ENCODE measurements around the gene KIF12. TPM values are rescaled to one million over a fixed set of nuclear protein-coding genes. Genes with fewer than 3 reads are reported as not detected.
"Not testable (repeated sequence)": the region's sequence is repeated elsewhere in the genome, so short reads cannot be mapped to it uniquely, and the experiment has no call there.

The KIF12 gene
- polyA plus RNA-seq (ENCODE audit: insufficient read length in 3 of 3), result 100 to 1,000 TPM; 129 to 148 (median 134) TPM

- DNase-seq (ENCODE audit: low read depth in 3 of 3, low spot score in 2 of 3), result peak; percentile 81 to 88 (median 85)
Observed at GRCh38 chr9:114098936-114099668, at the start of gene KIF12. Gene KIF12, minus strand, starts transcription at chr9:114099292. Its CDS starts 16 bp downstream, at chr9:114099276.

- DNase-seq (ENCODE audit: low read depth in 3 of 3, low spot score in 2 of 3), result no peak
Observed at GRCh38 chr9:114146735-114147134, 47.6 kb upstream of the KIF12 start.

DNA sequence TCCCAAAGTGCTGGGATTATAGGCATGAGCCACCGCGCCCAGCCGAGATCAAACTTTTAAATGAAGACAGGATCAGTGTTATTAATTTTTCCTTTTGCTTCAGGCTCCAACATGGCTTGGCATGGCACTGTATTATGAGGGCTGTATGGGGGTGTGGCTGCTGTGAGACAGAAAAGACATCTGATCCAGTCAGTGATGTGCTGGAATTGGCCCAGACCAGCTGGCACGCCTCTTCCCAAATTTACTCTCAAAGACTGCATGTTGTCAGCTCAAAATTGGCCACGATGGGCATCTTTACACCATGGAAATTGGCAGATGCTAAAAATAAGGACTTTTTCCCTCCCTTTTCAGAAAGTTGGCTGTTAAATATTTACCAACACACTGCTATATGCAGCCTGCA lies 44.1 kb upstream of the KIF12 start:
- no peak for DNase-seq (ENCODE audit: low read depth in 3 of 3, low spot score in 2 of 3)

GRCh38 chr9:114141553-114142402 lies 42.7 kb upstream of the KIF12 start:
- DNase-seq (ENCODE audit: low read depth in 3 of 3, low spot score in 2 of 3), result no peak

GRCh38 chr9:114140850-114141249 lies 41.8 kb upstream of the KIF12 start:
- no peak for DNase-seq (ENCODE audit: low read depth in 3 of 3, low spot score in 2 of 3)

DNA sequence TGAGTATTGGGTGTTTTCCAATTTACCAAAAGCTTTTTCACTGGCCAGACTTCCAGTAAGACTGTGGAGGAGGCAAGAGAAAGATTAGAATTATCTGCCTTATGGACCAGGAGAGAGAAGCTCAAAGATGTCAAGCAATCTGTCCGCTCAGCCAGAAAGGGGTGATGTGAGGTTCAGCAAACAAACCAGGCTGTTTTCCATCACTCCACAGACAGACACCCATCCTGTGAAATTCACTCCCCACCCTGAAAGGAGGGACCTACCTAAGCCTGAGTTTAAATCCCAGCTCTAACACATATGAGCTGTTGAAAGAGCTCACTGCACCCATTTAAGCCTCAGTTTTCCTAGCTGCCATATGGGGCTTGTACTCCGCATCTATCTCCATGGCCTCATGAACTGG lies 41.3 kb upstream of the KIF12 start:
- no peak for DNase-seq (ENCODE audit: low read depth in 3 of 3, low spot score in 2 of 3)

GRCh38 chr9:114139071-114139470 lies 40.0 kb upstream of the KIF12 start:
- no peak for DNase-seq (ENCODE audit: low read depth in 3 of 3, low spot score in 2 of 3)

DNA sequence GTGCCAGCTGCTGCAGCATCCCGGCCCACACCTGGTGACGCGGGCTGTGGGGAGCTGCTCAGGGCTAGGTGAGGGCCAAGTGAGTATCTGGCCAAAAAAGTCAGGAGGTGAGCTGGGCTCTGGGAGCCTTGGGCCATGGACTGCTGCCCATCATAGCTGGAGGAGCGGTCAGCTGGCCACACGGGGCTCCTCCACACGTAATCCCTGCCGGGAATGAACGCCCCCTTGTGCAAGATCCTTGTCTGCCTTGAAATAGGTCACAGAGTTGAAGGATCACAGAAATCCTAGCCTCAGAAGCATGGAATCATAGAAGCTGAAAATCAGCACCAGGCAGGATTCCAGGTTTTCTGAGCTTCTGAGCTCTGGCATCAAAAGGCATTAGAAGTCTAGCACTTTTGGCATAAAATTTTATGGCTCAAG lies 39.5 kb upstream of the KIF12 start:
- DNase-seq (ENCODE audit: low read depth in 3 of 3, low spot score in 2 of 3), result no peak

GRCh38 chr9:114137831-114138230 lies 38.7 kb upstream of the KIF12 start:
- no peak for DNase-seq (ENCODE audit: low read depth in 3 of 3, low spot score in 2 of 3)

DNA sequence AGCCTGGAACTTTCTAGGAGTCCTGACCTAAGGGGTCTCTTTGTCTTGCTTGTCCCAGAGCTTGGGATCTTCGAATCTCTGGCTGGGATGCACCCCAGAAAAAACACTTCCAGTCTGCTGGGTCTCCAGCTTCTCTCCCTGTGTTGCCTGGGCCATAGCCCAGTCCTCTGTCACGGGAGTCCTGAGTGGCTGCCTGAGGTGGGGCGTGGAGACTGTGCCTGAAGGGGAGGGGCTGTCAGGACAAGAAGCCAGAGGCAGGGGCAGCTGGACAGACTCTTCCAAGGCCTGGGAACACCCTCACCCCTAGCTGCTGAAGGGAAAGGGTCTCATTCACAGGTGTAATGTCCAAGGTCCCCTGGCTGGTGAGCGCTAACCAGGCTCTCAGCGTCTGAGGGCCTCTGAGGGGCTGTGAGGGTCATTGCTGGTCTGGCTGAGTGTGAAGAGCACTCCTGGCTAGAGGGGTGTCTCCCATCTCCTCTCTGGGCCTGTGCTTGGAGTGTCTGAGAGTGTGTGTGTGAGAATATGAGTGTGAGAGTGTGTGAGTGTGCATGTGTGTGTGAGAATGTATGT lies 35.8 kb upstream of the KIF12 start:
- no peak for DNase-seq (ENCODE audit: low read depth in 3 of 3, low spot score in 2 of 3)

DNA sequence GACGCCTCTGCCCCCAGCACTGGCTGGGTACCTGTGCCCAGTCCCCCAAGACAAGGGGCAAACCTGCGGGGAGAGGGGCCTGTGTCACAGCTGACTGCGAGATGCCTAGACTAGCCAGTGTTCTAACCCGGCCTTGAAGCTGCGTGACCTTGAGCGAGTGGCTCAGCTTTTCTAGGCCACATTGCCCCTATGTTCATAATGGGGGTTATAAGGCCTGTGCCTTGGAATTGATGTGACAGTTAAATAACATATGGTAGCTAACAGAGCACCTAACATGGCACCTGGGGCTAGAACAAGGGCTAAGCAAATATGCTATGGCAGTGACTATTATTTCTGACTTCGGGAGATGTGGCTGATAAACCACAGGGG lies 33.4 kb upstream of the KIF12 start:
- DNase-seq (ENCODE audit: low read depth in 3 of 3, low spot score in 2 of 3), result no peak

DNA sequence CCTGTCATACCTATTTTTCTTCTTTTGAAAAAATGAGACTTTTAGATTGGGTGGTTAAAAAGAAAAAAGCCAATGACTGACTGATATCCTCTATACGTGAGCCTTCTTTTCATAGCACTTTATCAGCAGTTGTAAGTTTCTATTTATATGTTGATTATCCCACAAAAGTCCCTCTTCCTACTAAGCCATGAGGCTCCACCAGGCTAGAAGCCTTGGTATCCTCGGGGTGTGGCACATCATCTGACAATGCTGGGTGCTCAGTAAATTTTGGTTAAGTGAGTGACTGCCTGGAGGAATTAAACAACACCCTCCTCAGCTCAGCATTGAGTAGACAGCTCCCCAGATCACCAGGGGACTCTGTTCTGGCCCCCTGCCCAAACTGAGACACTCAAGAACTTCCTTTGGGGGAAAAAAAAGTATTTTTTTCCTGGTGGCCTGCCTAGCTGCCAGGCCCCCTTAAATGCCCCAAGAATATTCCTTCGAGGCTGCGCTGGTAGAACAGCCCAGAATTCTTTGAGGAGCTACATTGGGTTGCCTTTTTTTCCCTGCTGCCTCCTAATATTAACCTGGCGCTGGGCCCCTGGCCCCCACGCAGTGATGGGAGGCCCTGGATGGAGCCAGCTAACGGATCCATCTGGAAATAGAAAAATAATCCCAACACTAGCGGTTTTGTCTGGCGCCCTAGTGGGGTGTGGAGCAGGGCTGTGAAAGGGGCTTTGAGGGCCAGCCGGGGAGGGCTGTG lies 32.9 kb upstream of the KIF12 start:
- DNase-seq (ENCODE audit: low read depth in 3 of 3, low spot score in 2 of 3), result no peak

GRCh38 chr9:114130624-114131277 lies 31.7 kb upstream of the KIF12 start:
- no peak for DNase-seq (ENCODE audit: low read depth in 3 of 3, low spot score in 2 of 3)

GRCh38 chr9:114130141-114130540 lies 31.0 kb upstream of the KIF12 start:
- no peak for DNase-seq (ENCODE audit: low read depth in 3 of 3, low spot score in 2 of 3)

- DNase-seq (ENCODE audit: low read depth in 3 of 3, low spot score in 2 of 3), result not testable (repeated sequence)
Observed at GRCh38 chr9:114128759-114129158, 29.7 kb upstream of the KIF12 start.

DNA sequence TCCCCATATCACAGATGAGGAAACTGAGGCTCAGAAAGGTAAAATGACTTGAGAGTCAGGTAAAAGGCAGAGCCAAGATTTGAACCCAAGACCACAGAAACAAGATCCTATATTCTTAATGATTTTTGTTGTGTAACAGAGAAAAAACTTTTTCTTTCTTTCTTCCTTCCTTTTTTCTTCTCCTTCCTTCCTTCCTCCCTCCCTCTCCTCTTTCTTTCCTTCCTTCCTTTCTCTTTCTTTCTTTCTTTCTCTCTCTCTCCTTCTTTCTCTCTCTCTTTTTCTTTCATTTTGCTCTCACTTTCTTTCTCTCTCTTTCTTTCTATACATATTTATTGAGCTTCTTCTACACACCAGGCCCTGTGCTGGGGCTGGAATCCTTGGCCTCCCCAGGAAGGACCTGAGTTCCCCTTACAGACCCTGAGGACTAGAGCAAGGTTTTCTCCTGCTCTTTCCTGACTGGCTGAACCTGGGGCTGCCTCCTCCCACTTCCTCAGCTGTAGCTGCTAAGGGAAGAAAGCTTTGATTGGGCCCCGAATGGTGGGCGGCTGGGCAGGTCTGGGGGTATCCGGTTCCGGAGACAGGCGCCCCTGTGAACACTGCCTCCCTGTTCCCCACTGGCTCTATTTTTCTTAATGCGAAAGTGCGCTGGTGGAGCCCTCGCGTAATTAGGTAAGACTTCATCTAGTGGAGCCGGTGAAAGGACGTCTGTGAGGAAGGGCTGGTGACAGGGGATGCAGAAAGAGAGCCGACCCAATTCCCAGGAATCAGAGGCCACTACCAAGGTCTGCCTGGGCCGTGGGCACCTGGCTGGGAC lies 27.4 kb upstream of the KIF12 start:
- DNase-seq (ENCODE audit: low read depth in 3 of 3, low spot score in 2 of 3), result no peak

DNA sequence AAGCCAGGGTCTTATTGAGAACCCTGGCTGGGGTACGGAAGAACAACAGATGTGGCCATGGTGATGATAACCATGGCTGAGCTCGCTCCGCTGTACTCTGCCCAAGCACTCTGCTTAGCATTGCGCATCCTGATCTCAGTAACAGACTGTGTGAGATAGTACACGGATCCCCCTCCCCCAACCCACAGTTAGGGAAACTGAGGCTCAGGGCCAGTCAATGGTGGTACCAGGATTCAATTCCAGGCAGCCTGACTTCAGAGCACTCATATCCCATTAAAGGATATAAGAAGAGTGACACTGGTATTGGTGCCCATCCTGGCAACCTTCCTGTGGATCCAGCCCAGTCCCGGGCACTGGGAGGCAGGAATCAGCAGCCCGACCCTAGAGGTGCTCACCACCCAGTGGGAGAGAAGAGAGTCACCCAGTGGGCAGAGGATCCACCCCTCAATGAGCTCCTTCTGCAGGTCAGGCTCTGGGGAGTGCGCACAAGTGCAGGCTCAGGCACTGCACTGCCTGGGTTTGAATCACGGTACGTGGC lies 26.5 kb upstream of the KIF12 start:
- DNase-seq (ENCODE audit: low read depth in 3 of 3, low spot score in 2 of 3), result no peak

DNA sequence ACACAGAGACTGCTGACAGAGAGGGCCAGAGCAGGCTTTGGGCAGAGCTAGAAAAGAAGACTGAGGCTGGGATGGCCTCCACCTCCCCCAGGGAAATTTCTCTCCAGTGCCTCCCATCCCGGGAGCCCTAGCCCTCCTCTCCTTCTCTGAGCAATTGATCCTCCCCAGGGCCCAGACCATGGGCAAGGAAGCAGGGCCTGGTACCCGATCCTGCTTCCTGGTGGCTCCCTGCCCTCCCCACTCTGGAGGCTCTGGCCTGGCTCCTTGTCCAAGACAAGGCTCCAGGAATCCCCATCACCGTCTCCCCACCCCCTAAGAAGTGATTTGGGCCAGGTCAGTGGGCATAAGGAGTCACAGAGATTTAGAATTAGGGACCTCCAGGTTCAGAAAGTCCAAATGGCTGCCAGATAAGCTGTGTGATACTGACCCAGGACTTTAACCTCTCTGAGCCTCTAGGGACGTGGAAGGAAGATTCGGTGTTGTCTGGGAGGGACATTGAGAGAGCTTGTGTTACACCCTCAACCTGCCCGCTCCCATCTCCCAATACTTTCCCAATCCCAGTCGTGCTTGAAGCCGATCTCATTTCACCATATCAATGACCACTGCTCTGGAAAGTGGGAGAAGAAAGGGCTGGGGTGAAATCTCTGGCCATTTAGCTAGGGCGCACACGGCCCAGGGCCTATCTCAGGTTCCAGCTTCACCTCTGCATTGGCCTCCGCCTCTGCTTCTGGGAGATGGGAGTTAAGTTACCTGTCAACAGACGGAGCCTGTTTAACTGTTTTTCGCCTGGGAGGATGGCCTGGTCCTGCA lies 25.8 kb upstream of the KIF12 start:
- DNase-seq (ENCODE audit: low read depth in 3 of 3, low spot score in 2 of 3), result no peak

Data from right renal cortex interstitium (tissue), 3 donors.